Peyer's patch (tissue), 4 donors: ENCODE measurements around the gene NPSR1. TPM values are rescaled to one million over a fixed set of nuclear protein-coding genes. Genes with fewer than 3 reads are reported as not detected.

ENCODE experiments used
- DNase-seq, 3 donors: peaks; one replicate each; pipeline ENCODE4 v3.0.0-alpha.2; 2017 to 2019
- H3K27ac ChIP-seq, 4 donors: fragments of 200-600 bp; sonication (generic); one replicate each; pipeline ENCODE4 v1.5.1; 2016 to 2019
- H3K27me3 ChIP-seq, 2 donors: fragments of 200-600 bp; sonication (generic); one replicate each; pipeline ENCODE4 v1.5.1; 2019
- H3K36me3 ChIP-seq, 3 donors: fragments of 200-600 bp; sonication (generic); one replicate each; pipeline ENCODE4 v1.5.1; 2016 to 2019
- H3K4me1 ChIP-seq, 4 donors: fragments of 200-600 bp; sonication (generic); one replicate each; pipeline ENCODE4 v1.5.1; 2016 to 2019
- H3K4me3 ChIP-seq, 4 donors: fragments of 200-600 bp; sonication (generic); 1 replicate in 3 of 4; 2 replicates in 1 of 4; pipeline ENCODE4 v1.5.1; 2016 to 2019; ENCODE audit warnings: mild to moderate bottlenecking in 1 of 4
- H3K9me3 ChIP-seq, 4 donors: fragments of 200-600 bp; sonication (generic); one replicate each; pipeline ENCODE4 v1.5.1; 2016 to 2019; ENCODE audit warnings: mild to moderate bottlenecking in 1 of 4
- CTCF ChIP-seq, 6 experiments: fragments of 450-650 bp in 4 of 6; fragments of 200-600 bp in 2 of 6; sonication (generic) in 1 of 6; IDR thresholded peaks; one replicate each; pipeline ENCODE4 v1.5.1; 2017 to 2019; ENCODE audit warnings: antibody characterized with exemption in 6 of 6, mild to moderate bottlenecking in 3 of 6, moderate library complexity in 1 of 6
- POLR2A ChIP-seq, 2 donors: fragments of 450-650 bp; IDR thresholded peaks; one replicate each; pipeline ENCODE4 v1.5.1; 2017; ENCODE audit warnings: antibody characterized with exemption in 2 of 2, mild to moderate bottlenecking in 2 of 2, moderate library complexity in 2 of 2
- total RNA-seq, 4 donors: library from RNA; depleted of rRNA; stranded (reverse); fragments of >200 nt; gene quantifications; one replicate each; pipeline ENCODE4 v1.1.0, GENCODE V29; 2016

NPSR1 gene
- total RNA-seq, 4 donors from 2014 or later, result not detected

DNA sequence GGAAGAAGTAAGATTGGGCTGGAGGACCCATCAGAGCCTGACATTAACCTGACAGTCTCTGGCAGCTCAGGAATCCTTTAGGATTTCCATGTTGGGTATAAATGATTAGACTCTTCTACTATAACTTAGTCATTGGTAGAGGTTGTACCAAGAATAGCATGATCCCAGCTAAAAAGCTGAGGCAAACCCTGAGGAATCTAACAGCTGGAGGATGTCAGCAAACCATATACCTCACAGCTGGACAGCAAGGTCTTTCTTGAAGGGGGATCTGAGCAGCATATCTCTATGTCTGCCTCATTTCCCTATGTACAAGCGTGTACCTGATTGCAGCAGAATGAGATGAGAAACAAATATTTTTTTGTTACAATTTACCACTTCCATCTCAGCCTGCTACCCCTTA lies 103.2 kb downstream of the NPSR1 start:
- Histone ChIP-seq H3K27ac (no peak overlapping the region), H3K9me3 (no peaks in the 10 kb centered on the region), H3K4me3 (no peak overlapping the region), H3K36me3 (no peaks in the 10 kb centered on the region), H3K27me3 (no peaks in the 10 kb centered on the region), H3K4me1 (no peaks in the 10 kb centered on the region)
- TF ChIP-seq CTCF (IDR thresholded peaks at IDR 0.05) (no peak), POLR2A (IDR thresholded peaks at IDR 0.05) (no peak)
- DNase-seq, result no peak

DNA sequence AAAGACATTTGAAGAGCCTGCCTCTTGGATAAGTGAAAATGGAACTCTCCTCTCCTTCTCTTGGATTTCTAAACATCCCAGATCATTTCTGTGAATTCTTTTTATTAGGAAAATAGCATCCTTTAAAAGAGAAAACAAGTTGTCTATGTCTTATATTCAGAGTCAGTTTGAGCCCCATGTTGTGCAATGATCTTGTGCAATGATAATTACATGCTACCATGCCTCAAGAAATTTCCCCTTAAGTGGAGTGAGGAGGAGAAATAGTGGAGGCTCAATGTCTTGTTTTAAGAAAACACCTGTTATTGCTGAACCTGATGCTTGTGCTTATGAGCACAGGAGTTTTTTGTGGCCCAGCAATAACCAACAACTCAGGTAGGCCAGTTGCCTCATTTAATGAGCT lies 103.6 kb downstream of the NPSR1 start:
- Histone ChIP-seq H3K4me1 (no peaks in the 10 kb centered on the region), H3K9me3 (no peaks in the 10 kb centered on the region), H3K27me3 (no peaks in the 10 kb centered on the region), H3K4me3 (no peak overlapping the region), H3K27ac (no peak overlapping the region), H3K36me3 (no peaks in the 10 kb centered on the region)
- no peak for TF ChIP-seq POLR2A (IDR thresholded peaks at IDR 0.05)
- no peak for TF ChIP-seq CTCF (IDR thresholded peaks at IDR 0.05)
- DNase-seq, result no peak

- H3K36me3 ChIP-seq, result no peaks in the 10 kb centered on the region
- TF ChIP-seq POLR2A (IDR thresholded peaks at IDR 0.05) (no peak), CTCF (IDR thresholded peaks at IDR 0.05) (no peak)
- H3K9me3 ChIP-seq, result no peaks in the 10 kb centered on the region
- DNase-seq, result no peak
- no peak overlapping the region for H3K4me3 ChIP-seq
- no peak overlapping the region for H3K27ac ChIP-seq
- H3K4me1 ChIP-seq, result no peaks in the 10 kb centered on the region
- H3K27me3 ChIP-seq, result no peaks in the 10 kb centered on the region
Observed at GRCh38 chr7:34762764-34763163, 104.7 kb downstream of the NPSR1 start.

DNA sequence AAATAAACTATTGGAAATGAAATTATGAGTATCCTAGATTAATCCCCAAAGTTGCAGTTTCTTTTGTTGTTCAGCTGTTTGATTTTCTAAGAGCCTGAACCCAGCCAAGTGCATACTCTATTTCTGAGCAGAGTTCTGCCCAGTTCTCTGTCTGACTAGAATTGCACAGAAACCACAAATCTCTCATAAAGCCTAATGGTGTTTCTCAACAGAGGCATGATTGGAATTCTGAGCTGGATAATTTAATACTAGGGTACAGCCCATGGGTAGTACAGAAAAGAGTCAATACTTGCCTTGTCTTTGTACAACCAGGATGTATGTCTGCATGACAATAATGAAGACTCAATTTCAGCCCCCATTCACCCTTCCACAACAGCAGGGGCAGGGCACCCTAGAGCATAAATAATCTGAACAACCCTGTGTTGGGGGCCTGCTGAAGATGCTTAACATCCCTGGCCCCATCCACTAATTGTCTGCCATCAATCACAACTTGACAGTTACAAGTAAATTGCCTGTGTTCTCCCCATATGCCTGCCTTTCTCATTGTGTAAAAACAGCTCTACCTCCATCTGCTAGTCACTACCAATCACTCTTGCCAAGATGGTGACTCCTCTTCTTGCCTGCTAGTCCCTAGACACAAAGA lies 114.4 kb downstream of the NPSR1 start:
- Histone ChIP-seq H3K36me3 (no peaks in the 10 kb centered on the region), H3K9me3 (no peaks in the 10 kb centered on the region), H3K27me3 (no peaks in the 10 kb centered on the region), H3K27ac (no peak overlapping the region), H3K4me1 (no peaks in the 10 kb centered on the region), H3K4me3 (no peak overlapping the region)
- no peak for DNase-seq
- TF ChIP-seq POLR2A (IDR thresholded peaks at IDR 0.05) (no peak), CTCF (IDR thresholded peaks at IDR 0.05) (no peak)

- H3K4me1 ChIP-seq, result no peaks in the 10 kb centered on the region
- TF ChIP-seq CTCF (IDR thresholded peaks at IDR 0.05) (no peak), POLR2A (IDR thresholded peaks at IDR 0.05) (no peak)
- H3K9me3 ChIP-seq, result no peaks in the 10 kb centered on the region
- no peak overlapping the region for H3K27ac ChIP-seq
- no peaks in the 10 kb centered on the region for H3K27me3 ChIP-seq
- H3K36me3 ChIP-seq, result no peaks in the 10 kb centered on the region
- H3K4me3 ChIP-seq, result no peak overlapping the region
- no peak for DNase-seq
Observed at GRCh38 chr7:34776748-34777358, 118.8 kb downstream of the NPSR1 start.
